Endothelial cell of umbilical vein (primary cell): ENCODE data around the gene IP6K1. TPM values are rescaled to one million over a fixed set of nuclear protein-coding genes. Genes with fewer than 3 reads are reported as not detected.

Source experiments
- BruUV-seq: library from RNA; stranded (reverse); fragments of 400-500 nt; replicated peaks from 2 replicates; lab custom pipeline; 2021; lab: Mats Ljungman, UMichigan
- CTCF ChIA-PET: fragments of 300-600, 350-600 bp; sonication (Branson Sonifier 250); formaldehyde crosslinking; loops from one replicate; lab custom pipeline; 2021; ENCODE audit warnings: antibody characterized with exemption, inconsistent platforms; lab: Charles Lee
- POLR2A ChIA-PET: fragments of 300-600, 350-600 bp; sonication (Branson Sonifier 250); formaldehyde crosslinking; loops from one replicate; lab custom pipeline; 2021; ENCODE audit warnings: antibody characterized with exemption, inconsistent platforms; lab: Charles Lee
- DNase-seq: peaks from one replicate; pipeline ENCODE4 v3.0.0-alpha.2; 2011; ENCODE audit warnings: low read depth, low spot score
- FAIRE-seq: peaks from 2 replicates; lab custom pipeline; 2011; peaks lifted over from hg19 to GRCh38; lab: Jason Lieb, UNC
- H2AFZ ChIP-seq: 2 replicates; pipeline ENCODE4 v1.6.0; 2012; ENCODE audit warnings: low read depth, low read length, control low read depth, inconsistent platforms
- H3K27ac ChIP-seq: 2 replicates; pipeline ENCODE4 v1.5.1; 2011; ENCODE audit warnings: low read depth, mild to moderate bottlenecking, control low read depth, low read length, moderate library complexity; ENCODE audit not compliant: insufficient read depth
- H3K27me3 ChIP-seq, 2 experiments: 2 replicates each; pipeline versions ENCODE4 v1.6.0 to v1.6.1; 2011; ENCODE audit warnings: low read length in 2 of 2, mixed read lengths in 1 of 2; ENCODE audit not compliant: control insufficient read depth in 2 of 2, insufficient read depth in 2 of 2
- H3K36me3 ChIP-seq, 2 experiments: 2 replicates in 1 of 2; 3 replicates in 1 of 2; pipeline ENCODE4 v1.5.1; 2011; ENCODE audit warnings: low read length in 2 of 2, mild to moderate bottlenecking in 1 of 2, moderate library complexity in 1 of 2; ENCODE audit not compliant: control insufficient read depth in 2 of 2, insufficient read depth in 2 of 2; ENCODE audit errors: extremely low read depth in 1 of 2
- H3K4me1 ChIP-seq: 3 replicates; pipeline ENCODE4 v1.5.1; 2011; ENCODE audit warnings: mild to moderate bottlenecking, low read length; ENCODE audit not compliant: control insufficient read depth, insufficient read depth; ENCODE audit errors: extremely low read depth
- H3K4me2 ChIP-seq: 2 replicates; pipeline ENCODE4 v1.6.1; 2011; ENCODE audit warnings: low read length, control low read depth, mixed read lengths; ENCODE audit not compliant: insufficient read depth
- H3K4me3 ChIP-seq, 3 experiments: fragments of 200-600 bp in 1 of 3; sonication (generic), shearing (Covaris generic) in 1 of 3; replicated peaks in 1 of 3; 2 replicates each; pipeline ENCODE4 v1.5.1; 2011 to 2016; ENCODE audit warnings: control low read depth in 3 of 3, low read length in 3 of 3, mild to moderate bottlenecking in 2 of 3, inconsistent platforms in 1 of 3, low read depth in 1 of 3, moderate library complexity in 1 of 3; ENCODE audit not compliant: insufficient read depth in 1 of 3
- H3K79me2 ChIP-seq: 2 replicates; pipeline ENCODE4 v1.6.0; 2012; ENCODE audit warnings: low read length, inconsistent platforms; ENCODE audit not compliant: control insufficient read depth, insufficient read depth
- H3K9ac ChIP-seq: replicated peaks from 2 replicates; pipeline ENCODE3; 2011; ENCODE audit warnings: low read length, control low read depth; ENCODE audit not compliant: insufficient read depth; ENCODE audit errors: extremely low read depth
- H3K9me1 ChIP-seq: replicated peaks from 3 replicates; pipeline ENCODE4 v1.6.0; 2011; ENCODE audit warnings: mild to moderate bottlenecking, low read length; ENCODE audit not compliant: control insufficient read depth, insufficient read depth; ENCODE audit errors: extremely low read depth
- H3K9me3 ChIP-seq: replicated peaks from 2 replicates; pipeline ENCODE4 v1.5.1; 2012; ENCODE audit warnings: low read length, inconsistent platforms; ENCODE audit not compliant: control insufficient read depth, insufficient read depth
- H4K20me1 ChIP-seq: replicated peaks from 2 replicates; pipeline ENCODE3; 2011; ENCODE audit warnings: mild to moderate bottlenecking, low read length; ENCODE audit not compliant: control insufficient read depth, insufficient read depth; ENCODE audit errors: extremely low read depth
- CTCF ChIP-seq, 2 donors: IDR thresholded peaks; 1 replicate in 1 of 2; 2 replicates in 1 of 2; pipeline ENCODE4 v1.5.1; 2011; ENCODE audit warnings: low read length in 2 of 2, mild to moderate bottlenecking in 2 of 2, moderate library complexity in 2 of 2, control low read depth in 1 of 2, inconsistent platforms in 1 of 2, low read depth in 1 of 2; ENCODE audit not compliant: insufficient read depth in 1 of 2; ENCODE audit errors: extremely low read depth in 1 of 2
- EZH2 ChIP-seq: IDR thresholded peaks from 2 replicates; pipeline ENCODE4 v1.6.1; 2012; ENCODE audit warnings: borderline replicate concordance, low read depth, mild to moderate bottlenecking, moderate library complexity, low read length, inconsistent platforms; ENCODE audit not compliant: severe bottlenecking
- FOS ChIP-seq: IDR thresholded peaks from 2 replicates; pipeline ENCODE4 v1.6.1; 2011; ENCODE audit warnings: mild to moderate bottlenecking, low read length, moderate library complexity, borderline replicate concordance; ENCODE audit not compliant: insufficient read depth
- GATA2 ChIP-seq: IDR thresholded peaks from 2 replicates; pipeline ENCODE4 v1.7.0; 2011; ENCODE audit warnings: low read depth, mild to moderate bottlenecking, moderate library complexity, mixed read lengths, low read length; ENCODE audit not compliant: insufficient read length, insufficient read depth
- JUN ChIP-seq: IDR thresholded peaks from 2 replicates; pipeline ENCODE4 v1.6.1; 2011; ENCODE audit warnings: borderline replicate concordance, low read depth; ENCODE audit not compliant: insufficient read length, insufficient read depth
- MAX ChIP-seq: IDR thresholded peaks from 2 replicates; pipeline ENCODE4 v1.6.1; 2011; ENCODE audit not compliant: insufficient read depth, insufficient read length
- MYC ChIP-seq: IDR thresholded peaks from one replicate; pipeline ENCODE4 v1.6.1; 2011; ENCODE audit warnings: mild to moderate bottlenecking, low read depth, low read length
- POLR2A ChIP-seq: IDR thresholded peaks from 2 replicates; pipeline ENCODE4 v1.6.1; 2012; ENCODE audit warnings: low read depth, mild to moderate bottlenecking, control low read depth, low read length
- POLR2AphosphoS5 ChIP-seq: IDR thresholded peaks from 2 replicates; pipeline ENCODE4 v1.6.1; 2012; ENCODE audit warnings: low read depth, mild to moderate bottlenecking, control low read depth, low read length, moderate library complexity; ENCODE audit not compliant: insufficient read depth
- dilution Hi-C: fragments of 300-500 bp; cut with MboI; formaldehyde crosslinking; loops from one replicate; pipeline ENCODE4 v1.15.0; 2019; ENCODE audit warnings: low sequenced_read_pairs; ENCODE audit not compliant: extremely low pct_ligation_motif_present
- intact Hi-C: fragments of 100-400 bp; cut with micrococcal nuclease; formaldehyde crosslinking; loops from one replicate; pipeline ENCODE4 v1.10.0; 2022
- polyA plus RNA-seq, 4 experiments: library from polyadenylated mRNA; depleted of rRNA in 3 of 4; stranded (reverse) in 3 of 4; unstranded in 1 of 4; fragments of >200 nt; gene quantifications; 2 replicates each; pipeline versions ENCODE4 v1.2.1 to v1.2.3, GENCODE V29; 2011 to 2012; ENCODE audit warnings: missing spikeins in 1 of 4
- total RNA-seq: library from RNA; stranded (reverse); gene quantifications from 2 replicates; pipeline ENCODE4 v1.2.3, GENCODE V29; 2021

Gene IP6K1
- total and polyA plus RNA-seq, 2 donors (not counting 3 experiments of a cell fraction or from before 2014, with no cell fraction given) = 42.7 to 60.8 TPM

GRCh38 chr3:49831341-49831740, 45.0 kb upstream of the IP6K1 start:
- BruUV-seq = no TSS peak
- Histone ChIP-seq H3K79me2 (no peaks in the 10 kb centered on the region), H3K27me3 (no peaks in the 10 kb centered on the region), H3K4me2 (no peak overlapping the region), H3K4me3 (no peak overlapping the region), H3K9me1 (no peaks in the 10 kb centered on the region), H4K20me1 (no peaks in the 10 kb centered on the region), H3K36me3 (no peaks in the 10 kb centered on the region), H3K9ac (no peak overlapping the region), H2AFZ (no peak overlapping the region), H3K9me3 (no peaks in the 10 kb centered on the region), H3K4me1 (no peaks in the 10 kb centered on the region), H3K27ac (no peak overlapping the region)
- FAIRE-seq = no peak
- TF ChIP-seq FOS (no peak), CTCF (IDR thresholded peaks at IDR 0.05; ENCODE audit: extremely low read depth in 1 of 2, insufficient read depth in 1 of 2, low read depth in 1 of 2, low read length in 2 of 2) (no peak), POLR2AphosphoS5 (no peak), MYC (no peak), JUN (no peak), GATA2 (no peak), POLR2A (no peak), EZH2 (no peak), MAX (no peak)
- dilution Hi-C loops = no loop called here
- intact Hi-C loops = no loop called here
- DNase-seq = no peak
- ChIA-PET CTCF (interaction anchor here (0.9 to 11.8 kb wide), 5 partner anchors 8 to 75 kb away, joined by 3 to 545 read pairs (median 9); partner anchors contain the start of genes CDHR4, INKA1 and IP6K1), POLR2A (no interaction called here)
